HG02970 (cell line): ENCODE results near the gene CC2D1A.
"Not testable (repeated sequence)": the region's sequence is repeated elsewhere in the genome, so short reads cannot be mapped to it uniquely, and the experiment has no call there.

ENCODE experiments used
- ATAC-seq: cut with Tn5 transposase; IDR thresholded peaks from one replicate; pipeline ENCODE4 v1.9.1; 2021; ENCODE audit warnings: mild to moderate bottlenecking, moderate library complexity, moderate number of reproducible peaks; ENCODE audit not compliant: unreplicated experiment, low FRiP score

Gene CC2D1A

DNA sequence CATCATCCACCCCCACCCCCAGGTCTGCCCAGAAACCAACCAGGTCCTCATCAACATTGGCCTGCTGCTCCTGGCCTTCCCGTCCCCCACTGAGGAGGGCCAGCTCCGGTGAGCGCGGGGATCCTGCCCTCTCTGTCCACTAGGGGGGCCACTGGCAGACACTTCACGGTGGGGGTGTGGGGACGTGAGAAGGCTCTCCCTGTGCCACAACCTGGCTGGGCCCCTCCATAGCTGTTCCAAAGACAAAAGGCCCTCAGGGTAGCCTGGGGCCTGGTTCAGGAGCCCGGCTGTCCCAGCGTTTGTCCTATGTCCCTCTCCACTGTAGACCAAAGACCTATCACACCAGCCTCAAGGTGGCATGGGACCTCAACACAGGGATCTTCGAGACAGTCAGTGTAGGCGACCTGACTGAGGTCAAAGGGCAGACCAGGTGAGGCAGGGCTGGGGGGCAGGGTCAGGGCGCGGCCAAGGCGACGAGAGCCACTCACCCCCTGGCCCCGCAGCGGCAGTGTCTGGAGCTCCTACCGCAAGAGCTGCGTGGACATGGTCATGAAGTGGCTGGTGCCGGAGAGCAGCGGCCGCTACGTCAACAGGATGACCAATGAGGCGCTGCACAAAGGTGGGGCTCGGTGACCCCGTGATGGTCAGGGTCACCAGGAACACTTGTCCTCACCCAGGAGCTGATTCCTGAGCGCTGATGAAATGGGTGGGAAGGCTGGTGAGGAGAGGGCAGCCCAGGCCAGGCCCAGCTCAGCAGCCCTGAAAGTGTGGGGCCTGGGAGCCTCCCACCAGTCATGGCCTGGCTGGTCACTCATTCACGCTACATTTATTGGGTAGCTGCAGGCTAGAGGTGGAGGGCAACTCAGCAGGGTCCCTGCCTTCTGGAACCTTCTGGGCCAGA is 54.2 kb downstream of the CC2D1A start:
- no peak for ATAC-seq

GRCh38 chr19:13960863-13961784 is 55.1 kb downstream of the CC2D1A start:
- no peak for ATAC-seq

- no peak for ATAC-seq
Observed at GRCh38 chr19:13961826-13962698, 56.1 kb downstream of the CC2D1A start.

DNA sequence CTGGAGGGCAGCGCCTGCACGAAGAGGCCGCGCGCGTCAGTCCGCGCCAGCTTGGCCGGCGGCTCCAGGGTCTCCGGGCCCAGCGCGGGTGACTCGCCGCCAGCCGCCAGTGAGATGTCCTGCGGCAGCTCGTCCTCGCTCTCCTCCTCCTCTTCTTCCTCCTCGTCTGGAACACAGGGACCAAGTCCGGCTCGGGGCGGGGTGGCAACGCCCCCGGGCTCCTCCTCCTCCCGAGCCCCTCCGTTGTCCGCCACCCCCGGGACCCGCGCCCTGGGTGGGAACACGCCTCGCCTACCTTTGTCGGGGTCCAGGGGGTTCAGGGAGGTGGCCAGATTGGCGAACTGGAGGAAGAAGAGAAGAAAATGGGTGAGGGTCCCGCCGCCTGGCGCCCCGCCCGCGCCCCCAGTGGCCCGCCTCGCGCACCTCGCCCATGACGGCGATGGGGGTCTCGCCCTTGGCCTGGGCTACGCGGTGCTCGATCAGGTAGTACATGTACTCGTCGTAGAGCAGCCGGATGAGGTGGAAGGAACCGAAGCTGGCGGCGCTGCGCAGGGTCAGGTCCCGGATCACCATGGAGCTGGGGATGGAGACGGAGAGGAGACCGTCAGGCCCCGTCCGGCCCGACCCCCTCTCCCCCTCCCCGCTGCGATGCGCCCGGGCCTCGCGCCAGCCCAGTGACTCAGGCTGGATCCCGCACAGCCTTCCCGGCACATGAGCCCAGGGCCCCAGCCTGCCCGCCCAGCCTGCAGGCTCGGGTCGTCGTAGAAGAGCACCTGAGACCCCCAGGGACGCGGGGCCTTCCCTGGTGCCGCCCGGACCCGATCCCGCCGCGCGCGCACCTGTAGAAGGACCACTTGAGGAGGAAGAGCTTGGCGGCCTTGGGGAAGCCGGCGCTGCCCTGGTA is 57.0 kb downstream of the CC2D1A start:
- ATAC-seq, result no peak

GRCh38 chr19:13963603-13964105 is 57.7 kb downstream of the CC2D1A start:
- ATAC-seq, result no peak

- ATAC-seq, result no peak
Observed at GRCh38 chr19:13964776-13965175, 58.8 kb downstream of the CC2D1A start.

- ATAC-seq, result no peak
Observed at GRCh38 chr19:13965377-13965896, 59.4 kb downstream of the CC2D1A start.

GRCh38 chr19:13965926-13966683 is 60.1 kb downstream of the CC2D1A start:
- no peak for ATAC-seq

DNA sequence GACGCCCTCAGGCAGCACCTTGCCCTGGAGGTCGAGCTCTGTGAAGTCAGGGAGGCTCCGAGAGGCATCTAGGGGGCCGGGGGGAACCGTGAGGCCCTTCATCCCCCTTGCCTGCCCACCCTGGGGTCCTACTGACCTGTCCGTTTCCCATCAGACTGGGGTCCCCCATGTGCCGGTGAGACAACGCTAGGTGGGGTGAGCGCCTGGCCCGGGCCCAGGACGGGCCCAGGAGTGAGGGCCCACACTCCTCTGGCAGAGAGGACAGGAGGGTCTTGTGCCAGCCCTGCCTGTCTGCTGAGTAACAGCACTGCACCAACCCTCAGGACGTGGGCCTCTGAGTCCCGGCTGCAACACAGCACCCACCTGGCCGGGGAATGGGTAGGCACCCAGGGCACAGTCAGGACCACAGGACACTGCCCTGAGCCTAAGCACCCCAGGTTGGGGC is 60.7 kb downstream of the CC2D1A start:
- ATAC-seq, result no peak

DNA sequence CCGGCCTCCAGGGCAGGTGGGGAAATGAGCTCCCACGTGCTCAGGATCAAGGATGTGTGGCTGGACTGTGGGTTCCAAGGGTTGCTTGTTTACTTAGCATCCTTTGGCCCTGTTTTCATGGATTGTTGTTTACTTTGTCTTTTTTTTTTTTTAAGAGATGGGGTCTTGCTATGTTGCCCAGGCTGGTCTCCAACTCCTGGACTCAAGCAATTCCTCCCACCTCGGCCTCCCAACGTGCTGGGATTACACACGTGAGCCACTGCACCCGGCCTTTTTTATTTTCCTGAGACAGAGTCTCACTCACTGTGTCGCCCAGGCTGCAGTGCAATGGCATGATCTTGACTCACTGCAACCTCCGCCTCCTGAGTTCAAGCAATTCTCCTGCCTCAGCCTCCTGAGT is 61.2 kb downstream of the CC2D1A start:
- not testable (repeated sequence) for ATAC-seq

DNA sequence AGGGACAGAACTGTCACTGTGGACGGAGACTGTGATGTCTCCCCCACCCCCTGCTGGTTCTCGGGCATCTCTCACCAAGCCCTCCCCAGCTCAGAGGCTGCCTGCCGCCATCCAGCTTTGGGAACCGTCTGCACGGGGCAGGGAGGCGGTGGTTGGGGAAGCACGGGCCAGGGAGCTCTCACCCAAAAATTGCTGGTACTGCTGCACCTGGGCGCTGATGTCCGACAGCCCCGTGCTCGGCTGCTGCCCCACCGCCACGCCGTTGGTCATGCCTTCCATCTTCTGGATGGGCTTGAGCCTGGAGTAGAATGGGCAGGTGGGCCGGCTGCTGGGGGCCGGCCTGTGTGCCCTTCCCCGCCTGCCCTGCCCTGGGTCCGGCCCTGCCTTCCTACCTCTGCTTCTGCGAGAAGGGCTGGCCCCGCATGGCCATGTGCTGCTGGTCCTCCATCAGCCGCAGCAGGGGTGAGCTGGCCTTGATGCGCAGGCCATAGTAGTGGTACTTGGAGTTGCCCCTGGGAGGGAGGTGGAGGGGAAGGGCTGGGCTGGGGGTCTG is 62.5 kb downstream of the CC2D1A start:
- no peak for ATAC-seq

GRCh38 chr19:13968999-13969398 is 63.0 kb downstream of the CC2D1A start:
- no peak for ATAC-seq

DNA sequence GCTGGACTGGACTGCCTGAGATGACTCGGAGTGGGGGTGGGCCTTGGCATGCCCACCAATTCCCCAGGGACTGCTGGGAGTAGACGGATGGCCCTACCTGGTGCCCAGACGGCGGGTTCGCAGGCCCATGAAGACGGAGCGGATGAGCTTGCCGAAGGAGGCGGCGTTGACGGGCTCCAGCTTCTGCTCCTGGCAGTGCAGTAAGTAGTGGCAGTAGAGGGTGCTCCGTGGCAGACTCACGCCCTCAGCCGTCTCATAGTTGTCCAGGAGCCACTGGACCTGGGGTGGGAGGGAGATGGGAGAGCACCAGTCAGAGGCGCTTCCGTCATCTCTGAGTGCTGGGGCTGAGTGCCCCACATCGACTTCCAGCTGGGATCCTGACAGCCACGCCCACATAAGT is 63.9 kb downstream of the CC2D1A start:
- no peak for ATAC-seq

DNA sequence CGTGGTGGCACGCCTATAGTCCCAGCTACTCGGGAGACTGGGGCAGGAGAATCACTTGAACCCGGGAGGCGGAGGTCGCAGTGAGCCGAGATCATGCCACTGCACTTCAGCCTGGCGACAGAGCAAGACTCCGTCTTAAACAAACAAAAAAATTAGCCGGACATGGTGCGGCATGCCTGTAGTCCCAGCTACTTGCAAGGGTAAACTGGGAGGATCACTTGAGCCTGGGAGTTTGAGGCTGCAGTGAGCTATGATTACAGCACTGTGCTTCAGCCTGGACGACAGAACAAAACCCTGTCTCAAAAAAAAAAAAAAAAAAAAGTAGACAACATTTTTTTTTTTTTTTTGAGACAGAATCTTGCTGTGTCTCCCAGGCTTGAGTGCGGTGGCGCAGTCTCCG is 65.9 kb downstream of the CC2D1A start:
- ATAC-seq, result not testable (repeated sequence)

DNA sequence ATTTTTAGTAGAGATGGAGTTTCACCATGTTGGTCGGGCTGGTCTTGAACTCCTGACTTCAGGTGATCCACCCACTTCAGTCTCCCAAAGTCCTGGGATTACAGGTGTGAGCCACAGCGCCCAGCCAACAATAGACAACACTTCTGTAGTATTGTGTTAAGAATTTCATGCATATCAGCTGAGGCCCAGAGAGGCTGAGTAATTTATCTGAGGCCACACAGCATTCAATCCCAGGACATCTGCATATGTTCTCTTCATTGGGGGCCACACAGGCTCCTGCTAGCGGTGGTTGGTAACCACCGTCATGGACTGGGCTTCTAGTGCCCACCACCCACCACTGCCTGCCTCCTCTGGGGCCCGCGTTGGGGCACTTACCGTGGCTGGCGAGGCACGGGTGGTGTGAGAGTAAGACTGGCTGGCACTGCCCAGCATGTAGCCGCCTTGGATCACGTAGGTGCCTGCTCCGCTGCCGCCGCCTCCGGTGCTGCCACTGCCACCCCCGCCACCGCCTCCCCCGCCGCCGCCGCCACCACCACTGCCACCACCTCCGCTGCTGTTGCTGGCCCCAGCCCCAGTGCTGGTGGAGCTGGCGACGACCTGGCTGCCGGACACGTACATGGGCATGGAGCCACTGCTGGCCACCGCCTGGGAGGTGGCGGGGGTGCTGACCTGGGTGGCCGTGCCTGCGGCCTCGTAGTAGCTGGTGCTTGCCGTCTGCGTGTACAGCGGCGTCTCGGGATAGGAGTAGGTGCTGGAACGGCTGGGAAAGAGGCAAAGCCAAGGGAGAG is 66.6 kb downstream of the CC2D1A start:
- ATAC-seq, result no peak

DNA sequence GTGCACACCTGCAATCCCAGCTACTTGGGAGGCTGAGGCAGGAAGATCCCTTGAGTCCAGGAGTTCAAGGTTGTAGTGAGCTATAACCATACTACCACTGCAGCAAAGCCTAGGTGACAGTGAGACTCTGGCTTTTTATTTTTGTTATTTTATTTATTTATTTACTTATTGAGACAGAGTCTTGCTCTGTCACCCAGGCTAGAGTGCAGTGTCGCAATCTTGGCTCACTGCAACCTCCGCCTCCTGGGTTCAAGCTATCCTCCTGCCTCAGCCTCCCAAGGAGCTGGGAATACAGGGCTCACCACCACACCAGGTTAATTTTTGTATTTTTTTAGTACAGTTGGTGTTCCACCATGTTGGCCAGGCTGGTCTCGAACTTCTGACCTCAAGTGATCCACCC is 67.5 kb downstream of the CC2D1A start:
- ATAC-seq, result not testable (repeated sequence)

DNA sequence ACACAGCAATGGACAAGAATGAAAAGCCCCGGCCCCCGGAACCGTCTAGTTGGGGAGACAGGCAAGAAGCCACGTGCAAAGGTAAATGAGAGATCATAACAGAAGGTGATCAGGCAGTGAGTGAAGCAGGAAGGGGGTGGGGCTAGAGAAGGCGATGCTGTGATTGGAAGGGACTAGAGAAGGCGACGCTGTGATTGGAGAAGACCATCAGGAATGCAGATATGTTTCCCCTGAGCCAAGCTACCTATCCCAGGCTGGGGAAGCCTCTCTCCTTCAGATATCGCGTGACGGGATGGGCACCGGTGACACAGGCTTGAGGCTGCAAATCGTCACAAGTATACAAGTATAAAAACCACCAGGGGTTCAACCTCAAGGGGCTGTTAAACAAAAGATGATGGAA is 68.1 kb downstream of the CC2D1A start:
- no peak for ATAC-seq
